Measurements from ENCODE around the gene RGMB.
A peak's percentile ranks its signal among the peaks of the same experiment; 100 is the strongest.

- peak; percentile 80 for TF ChIP-seq CTCF (IDR thresholded peaks at IDR 0.05)
- peak; percentile 88 for TF ChIP-seq EZH2 (IDR thresholded peaks at IDR 0.05; ENCODE audit: borderline replicate concordance, insufficient read depth, low read depth, low read length, poor library complexity, severe bottlenecking)
These were observed 5.1 kb upstream of the RGMB start for GRCh38 chr5:98768160-98768959.

Measured in B cell (primary cell).